IgD-negative memory B cell (primary cell): ENCODE measurements around the gene CASZ1. TPM values are rescaled to one million over a fixed set of nuclear protein-coding genes. Genes with fewer than 3 reads are reported as not detected.

ENCODE experiments used
- H3K27ac Mint-ChIP-seq, 3 donors: one replicate each; pipeline ENCODE4 v1.8.0; 2020 to 2022; ENCODE audit warnings: mild to moderate bottlenecking in 3 of 3, mixed read lengths in 3 of 3, moderate library complexity in 1 of 3
- H3K27me3 Mint-ChIP-seq: one replicate; pipeline ENCODE4 v1.8.0; 2021; ENCODE audit warnings: mixed read lengths
- H3K36me3 Mint-ChIP-seq: one replicate; pipeline ENCODE4 v1.8.0; 2020; ENCODE audit warnings: mild to moderate bottlenecking, mixed read lengths
- H3K4me1 Mint-ChIP-seq, 3 donors: one replicate each; pipeline ENCODE4 v1.8.0; 2020 to 2022; ENCODE audit warnings: mixed read lengths in 3 of 3, mild to moderate bottlenecking in 1 of 3
- H3K4me3 Mint-ChIP-seq, 4 donors: one replicate each; pipeline ENCODE4 v1.8.0; 2020 to 2022; ENCODE audit warnings: mild to moderate bottlenecking in 4 of 4, mixed read lengths in 4 of 4, moderate library complexity in 3 of 4
- H3K9me3 Mint-ChIP-seq, 3 donors: one replicate each; pipeline ENCODE4 v1.8.0; 2020 to 2021; ENCODE audit warnings: mixed read lengths in 3 of 3, mild to moderate bottlenecking in 1 of 3
- polyA plus RNA-seq: library from polyadenylated mRNA; unstranded; fragments of 300-500 nt; fragmentation: Illumina TruSeq; gene quantifications from one replicate; pipeline ENCODE4 v1.2.3, GENCODE V29; 2021

The CASZ1 gene
- polyA plus RNA-seq, 1 donor from 2014 or later, result 5.6 TPM

- Mint-ChIP-seq H3K4me3 (no peak overlapping the region), H3K9me3 (no peaks in the 10 kb centered on the region), H3K27me3 (no peaks in the 10 kb centered on the region), H3K27ac (no peak overlapping the region), H3K4me1 (peaks cover under 1 to 2% (median 2%) of the 10 kb centered on the region in 3 donors), H3K36me3 (peaks cover 7% of the 10 kb centered on the region)
These were observed 109.2 kb downstream of the CASZ1 start for GRCh38 chr1:10687251-10687651.

- Mint-ChIP-seq H3K27me3 (no peaks in the 10 kb centered on the region), H3K27ac (peak overlapping the region in 1 of 3 donors; percentile 53), H3K36me3 (peaks cover 7% of the 10 kb centered on the region), H3K4me1 (peaks cover 0 to 1% (median 0%) of the 10 kb centered on the region in 3 donors), H3K9me3 (no peaks in the 10 kb centered on the region), H3K4me3 (no peak overlapping the region)
These were observed 109.9 kb downstream of the CASZ1 start for GRCh38 chr1:10686404-10687040.

- Mint-ChIP-seq H3K36me3 (peaks cover 7% of the 10 kb centered on the region), H3K4me1 (peaks cover 0 to 3% (median 0%) of the 10 kb centered on the region in 3 donors), H3K27me3 (no peaks in the 10 kb centered on the region), H3K4me3 (no peak overlapping the region), H3K27ac (no peak overlapping the region), H3K9me3 (no peaks in the 10 kb centered on the region)
These were observed 110.5 kb downstream of the CASZ1 start for GRCh38 chr1:10685808-10686403.

GRCh38 chr1:10685196-10685807 is 111.1 kb downstream of the CASZ1 start:
- peaks cover 7% of the 10 kb centered on the region for H3K36me3 Mint-ChIP-seq
- H3K27me3 Mint-ChIP-seq, result no peaks in the 10 kb centered on the region
- no peak overlapping the region for H3K27ac Mint-ChIP-seq
- no peak overlapping the region for H3K4me3 Mint-ChIP-seq
- peaks cover 0 to 3% (median 0%) of the 10 kb centered on the region in 3 donors for H3K4me1 Mint-ChIP-seq
- no peaks in the 10 kb centered on the region for H3K9me3 Mint-ChIP-seq

- no peaks in the 10 kb centered on the region for H3K27me3 Mint-ChIP-seq
- no peaks in the 10 kb centered on the region for H3K9me3 Mint-ChIP-seq
- no peak overlapping the region for H3K4me3 Mint-ChIP-seq
- no peak overlapping the region for H3K27ac Mint-ChIP-seq
- H3K4me1 Mint-ChIP-seq, result peaks cover 0 to 3% (median 0%) of the 10 kb centered on the region in 3 donors
- H3K36me3 Mint-ChIP-seq, result peaks cover 7% of the 10 kb centered on the region
These were observed 112.2 kb downstream of the CASZ1 start for GRCh38 chr1:10684221-10684620.

GRCh38 chr1:10682449-10683309 is 113.8 kb downstream of the CASZ1 start:
- Mint-ChIP-seq H3K9me3 (no peaks in the 10 kb centered on the region), H3K27me3 (no peaks in the 10 kb centered on the region), H3K4me3 (no peak overlapping the region), H3K27ac (no peak overlapping the region), H3K36me3 (peaks cover 5% of the 10 kb centered on the region), H3K4me1 (peaks cover 0 to 3% (median 0%) of the 10 kb centered on the region in 3 donors)

- Mint-ChIP-seq H3K9me3 (no peaks in the 10 kb centered on the region), H3K36me3 (peaks cover 2% of the 10 kb centered on the region), H3K27me3 (no peaks in the 10 kb centered on the region), H3K4me1 (peaks cover 0 to 3% (median 0%) of the 10 kb centered on the region in 3 donors), H3K27ac (peak overlapping the region in 1 of 3 donors; percentile 84), H3K4me3 (no peak overlapping the region)
These were observed 114.4 kb downstream of the CASZ1 start for GRCh38 chr1:10682108-10682445.

- Mint-ChIP-seq H3K27me3 (no peaks in the 10 kb centered on the region), H3K4me1 (peaks cover 0 to 3% (median 0%) of the 10 kb centered on the region in 3 donors), H3K9me3 (no peaks in the 10 kb centered on the region), H3K36me3 (peaks cover 2% of the 10 kb centered on the region), H3K4me3 (no peak overlapping the region), H3K27ac (no peak overlapping the region)
These were observed 114.9 kb downstream of the CASZ1 start for GRCh38 chr1:10681296-10682107.

- Mint-ChIP-seq H3K4me3 (no peak overlapping the region), H3K9me3 (no peaks in the 10 kb centered on the region), H3K4me1 (peaks cover 0 to 5% (median 0%) of the 10 kb centered on the region in 3 donors), H3K27ac (no peak overlapping the region), H3K27me3 (no peaks in the 10 kb centered on the region), H3K36me3 (no peaks in the 10 kb centered on the region)
These were observed 116.0 kb downstream of the CASZ1 start for GRCh38 chr1:10680487-10680886.

- Mint-ChIP-seq H3K9me3 (no peaks in the 10 kb centered on the region), H3K4me1 (peaks cover 0 to 5% (median 0%) of the 10 kb centered on the region in 3 donors), H3K27ac (no peak overlapping the region), H3K36me3 (no peaks in the 10 kb centered on the region), H3K4me3 (no peak overlapping the region), H3K27me3 (no peaks in the 10 kb centered on the region)
These were observed 116.8 kb downstream of the CASZ1 start for GRCh38 chr1:10679496-10680220.

GRCh38 chr1:10678852-10679251 is 117.6 kb downstream of the CASZ1 start:
- H3K4me1 Mint-ChIP-seq, result peaks cover 0 to 5% (median 0%) of the 10 kb centered on the region in 3 donors
- H3K9me3 Mint-ChIP-seq, result no peaks in the 10 kb centered on the region
- H3K4me3 Mint-ChIP-seq, result no peak overlapping the region
- H3K36me3 Mint-ChIP-seq, result no peaks in the 10 kb centered on the region
- no peak overlapping the region for H3K27ac Mint-ChIP-seq
- no peaks in the 10 kb centered on the region for H3K27me3 Mint-ChIP-seq

GRCh38 chr1:10678402-10678801 is 118.0 kb downstream of the CASZ1 start:
- no peaks in the 10 kb centered on the region for H3K9me3 Mint-ChIP-seq
- no peak overlapping the region for H3K4me3 Mint-ChIP-seq
- H3K4me1 Mint-ChIP-seq, result peaks cover 0 to 5% (median 0%) of the 10 kb centered on the region in 3 donors
- H3K27me3 Mint-ChIP-seq, result no peaks in the 10 kb centered on the region
- H3K27ac Mint-ChIP-seq, result no peak overlapping the region
- H3K36me3 Mint-ChIP-seq, result no peaks in the 10 kb centered on the region

- Mint-ChIP-seq H3K4me3 (no peak overlapping the region), H3K4me1 (peaks cover 0 to 4% (median 0%) of the 10 kb centered on the region in 3 donors), H3K36me3 (no peaks in the 10 kb centered on the region), H3K27me3 (no peaks in the 10 kb centered on the region), H3K27ac (no peak overlapping the region), H3K9me3 (no peaks in the 10 kb centered on the region)
These were observed 118.7 kb downstream of the CASZ1 start for GRCh38 chr1:10677491-10678391.
